ENCODE results near the gene SELENOT. TPM values are rescaled to one million over a fixed set of nuclear protein-coding genes. Genes with fewer than 3 reads are reported as not detected.

SELENOT gene
- total RNA-seq, 1 experiment from 2014 or later, result 73.8 TPM

DNA sequence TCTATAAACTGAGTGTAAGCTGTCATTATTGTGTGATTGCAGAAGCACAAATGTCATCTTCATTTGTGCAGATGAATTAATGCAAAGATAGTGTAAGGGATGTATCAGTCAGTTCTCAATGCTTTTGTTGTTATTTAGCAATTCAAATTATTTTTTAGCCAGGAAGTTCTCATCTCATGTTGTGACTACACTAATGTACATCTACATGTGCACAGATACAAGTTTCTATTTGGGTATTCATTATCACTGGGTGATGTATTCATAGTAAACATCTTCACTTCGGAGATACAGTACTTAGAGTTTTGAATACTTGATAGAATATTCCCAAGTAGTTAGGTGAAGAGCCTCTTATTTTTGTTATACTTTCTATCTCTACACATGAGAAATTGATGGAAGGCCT, 45.4 kb upstream of the SELENOT start:
- Histone ChIP-seq H3K4ac (ENCODE audit: low read depth, low read length) (no peak overlapping the region), H2BK120ac (ENCODE audit: low read depth, low read length, poor library complexity, severe bottlenecking) (no peak overlapping the region), H2BK12ac (ENCODE audit: insufficient read length, low read depth, low read length) (no peak overlapping the region), H3K4me2 (ENCODE audit: insufficient read depth, insufficient read length, low read length) (no peak overlapping the region), H2BK5ac (ENCODE audit: insufficient read length, low read length) (no peak overlapping the region), H2AFZ (ENCODE audit: low read length) (no peak overlapping the region), H3K18ac (ENCODE audit: insufficient read length, low read depth, low read length) (no peak overlapping the region), H2BK15ac (ENCODE audit: low read depth, low read length) (no peak overlapping the region), H3K4me1 (ENCODE audit: insufficient read depth, low read length) (no peaks in the 10 kb centered on the region), H4K5ac (ENCODE audit: insufficient read length, low read depth, low read length) (no peak overlapping the region), H3K27ac (ENCODE audit: insufficient read length, low read depth, low read length) (no peak overlapping the region), H3K27me3 (ENCODE audit: insufficient read depth, low read length) (no peaks in the 10 kb centered on the region), H3K23me2 (ENCODE audit: insufficient read length, low read depth, low read length, poor library complexity, severe bottlenecking) (no peaks in the 10 kb centered on the region), H3K79me2 (ENCODE audit: insufficient read depth, low read length) (peaks cover 4% of the 10 kb centered on the region; the same call in 1 of the 2 replicates), H3K9me3 (ENCODE audit: control insufficient read depth, low read depth, low read length) (no peaks in the 10 kb centered on the region), H3K56ac (ENCODE audit: insufficient read length, low read depth, low read length) (no peak overlapping the region), H3K79me1 (ENCODE audit: insufficient read depth, low read depth, low read length, poor library complexity, severe bottlenecking) (peaks cover 6% of the 10 kb centered on the region), H4K8ac (replicated peaks; ENCODE audit: insufficient read length, low read depth, low read length) (no peak overlapping the region), H2BK20ac (ENCODE audit: low read depth, low read length, poor library complexity, severe bottlenecking) (no peak overlapping the region), H2AK5ac (ENCODE audit: insufficient read length, low read length) (no peak overlapping the region), H3T11ph (ENCODE audit: low read length) (no peak overlapping the region), H4K20me1 (ENCODE audit: control insufficient read depth, insufficient read depth, insufficient read length) (no peaks in the 10 kb centered on the region), H3K23ac (ENCODE audit: insufficient read length, low read depth, low read length) (no peak overlapping the region), H4K91ac (ENCODE audit: insufficient read length, low read depth, low read length) (no peak overlapping the region), H3K9ac (ENCODE audit: extremely low read depth, insufficient read length, low read length) (no peak overlapping the region), H3K14ac (ENCODE audit: insufficient read depth, low read length) (no peak overlapping the region)
- Mint-ChIP-seq H3K9me3 (no peaks in the 10 kb centered on the region), H3K4me1 (no peaks in the 10 kb centered on the region), H3K27me3 (ENCODE audit: low read depth) (no peaks in the 10 kb centered on the region), H3K4me3 (no peak overlapping the region), H3K36me3 (ENCODE audit: insufficient read depth in 1 of 3, low read depth in 3 of 3) (peaks cover 21 to 45% (median 27%) of the 10 kb centered on the region in 3 experiments; a peak in 6 of 7 replicates), H3K27ac (no peak overlapping the region; a peak in 1 of 7 replicates)
- whole genome bisulfite sequencing (ENCODE audit: extremely low coverage, insufficient read length, low lambda C conversion rate), result no CpG with 5 or more reads among the region's 1 CpG
- TF ChIP-seq, protein P1, sequence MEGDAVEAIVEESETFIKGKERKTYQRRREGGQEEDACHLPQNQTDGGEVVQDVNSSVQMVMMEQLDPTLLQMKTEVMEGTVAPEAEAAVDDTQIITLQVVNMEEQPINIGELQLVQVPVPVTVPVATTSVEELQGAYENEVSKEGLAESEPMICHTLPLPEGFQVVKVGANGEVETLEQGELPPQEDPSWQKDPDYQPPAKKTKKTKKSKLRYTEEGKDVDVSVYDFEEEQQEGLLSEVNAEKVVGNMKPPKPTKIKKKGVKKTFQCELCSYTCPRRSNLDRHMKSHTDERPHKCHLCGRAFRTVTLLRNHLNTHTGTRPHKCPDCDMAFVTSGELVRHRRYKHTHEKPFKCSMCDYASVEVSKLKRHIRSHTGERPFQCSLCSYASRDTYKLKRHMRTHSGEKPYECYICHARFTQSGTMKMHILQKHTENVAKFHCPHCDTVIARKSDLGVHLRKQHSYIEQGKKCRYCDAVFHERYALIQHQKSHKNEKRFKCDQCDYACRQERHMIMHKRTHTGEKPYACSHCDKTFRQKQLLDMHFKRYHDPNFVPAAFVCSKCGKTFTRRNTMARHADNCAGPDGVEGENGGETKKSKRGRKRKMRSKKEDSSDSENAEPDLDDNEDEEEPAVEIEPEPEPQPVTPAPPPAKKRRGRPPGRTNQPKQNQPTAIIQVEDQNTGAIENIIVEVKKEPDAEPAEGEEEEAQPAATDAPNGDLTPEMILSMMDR (conservative IDR thresholded peaks at IDR 0.05), result no peak
- DNase-seq, result no peak

Measured in H9 (cell line).